ENCODE results near the gene GNB2.
"Not testable (repeated sequence)": the region's sequence is repeated elsewhere in the genome, so short reads cannot be mapped to it uniquely, and the experiment has no call there.

Gene GNB2

DNA sequence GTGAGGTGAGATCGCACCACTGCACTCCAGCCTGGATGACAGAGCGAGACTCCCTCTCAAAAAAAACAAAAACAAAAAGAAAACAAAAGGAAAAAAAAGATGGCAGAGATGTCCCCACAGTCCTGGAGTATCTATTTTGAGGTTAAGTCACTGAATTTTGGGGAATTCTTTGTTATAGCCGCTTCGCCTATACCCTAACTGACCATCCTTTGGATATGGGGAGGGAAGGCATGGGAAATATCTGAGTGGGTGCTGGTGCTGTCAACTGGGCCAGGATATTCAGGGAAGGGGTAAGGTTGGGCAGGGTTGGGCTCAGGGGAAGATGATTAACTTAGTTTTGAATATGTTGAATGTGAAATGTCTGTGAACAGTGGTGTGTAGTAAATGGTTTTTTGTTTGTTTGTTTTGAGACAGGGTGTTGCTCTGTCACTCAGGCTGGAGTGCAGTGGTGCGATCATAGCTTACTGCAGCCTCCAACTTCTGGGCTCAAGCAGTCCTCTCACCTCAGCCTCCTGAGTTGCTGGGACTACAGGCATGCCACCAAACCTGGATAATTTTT is 8.3 kb upstream of the GNB2 start:
- no peak for DNase-seq (ENCODE audit: low spot score)

DNA sequence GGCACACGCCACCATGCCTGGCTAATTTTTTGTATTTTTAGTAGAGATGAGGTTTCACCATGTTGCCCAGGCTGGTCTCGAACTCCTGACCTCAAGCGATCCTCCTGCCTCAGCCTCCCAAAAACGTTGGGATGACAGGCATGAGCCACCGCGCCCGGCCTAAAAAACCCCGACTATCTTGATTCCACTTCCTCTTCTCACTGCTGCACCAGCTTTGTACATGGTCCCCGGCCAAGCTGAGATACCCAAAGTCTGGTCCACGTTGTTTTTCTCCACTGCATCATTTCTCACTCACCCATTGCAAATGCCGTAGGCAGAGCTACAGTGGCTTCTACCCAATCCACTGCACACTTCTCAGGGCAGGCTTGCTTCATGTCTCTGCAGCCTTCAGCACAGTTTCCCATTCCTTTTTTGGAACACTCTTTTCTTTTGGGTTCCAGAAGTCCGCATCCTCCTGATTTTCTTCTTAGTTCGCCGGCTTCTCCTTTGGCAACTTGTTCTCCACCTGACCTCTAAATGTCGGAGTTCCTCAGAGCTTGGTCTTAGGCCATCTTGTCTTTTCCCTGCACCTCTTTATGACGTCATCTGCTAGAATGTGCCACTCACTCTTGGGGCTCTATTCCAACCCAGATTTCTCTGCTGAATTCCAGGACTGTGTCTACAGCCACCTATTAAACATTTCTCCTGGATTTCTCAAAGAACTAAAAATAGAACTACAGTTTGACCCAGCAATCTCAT is 6.0 kb upstream of the GNB2 start:
- DNase-seq (ENCODE audit: low spot score), result no peak

DNA sequence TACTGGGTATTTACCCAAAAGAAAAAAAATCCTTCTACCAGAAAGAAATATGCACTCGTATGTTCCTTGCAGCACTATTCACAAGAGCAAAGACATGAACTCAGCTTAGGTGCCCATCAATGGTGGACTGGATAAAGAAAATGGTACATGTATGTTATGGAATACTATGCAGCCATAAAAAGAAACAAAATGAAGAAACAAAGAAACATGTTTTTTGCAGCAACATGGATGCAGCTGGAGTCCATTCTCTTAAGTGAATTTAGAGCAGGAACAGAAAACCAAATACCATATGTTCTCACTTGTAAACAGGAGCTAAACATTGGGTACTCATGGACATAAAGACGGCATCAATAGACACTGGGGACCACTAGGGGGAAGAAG is 5.5 kb upstream of the GNB2 start:
- no peak for DNase-seq (ENCODE audit: low spot score)

DNA sequence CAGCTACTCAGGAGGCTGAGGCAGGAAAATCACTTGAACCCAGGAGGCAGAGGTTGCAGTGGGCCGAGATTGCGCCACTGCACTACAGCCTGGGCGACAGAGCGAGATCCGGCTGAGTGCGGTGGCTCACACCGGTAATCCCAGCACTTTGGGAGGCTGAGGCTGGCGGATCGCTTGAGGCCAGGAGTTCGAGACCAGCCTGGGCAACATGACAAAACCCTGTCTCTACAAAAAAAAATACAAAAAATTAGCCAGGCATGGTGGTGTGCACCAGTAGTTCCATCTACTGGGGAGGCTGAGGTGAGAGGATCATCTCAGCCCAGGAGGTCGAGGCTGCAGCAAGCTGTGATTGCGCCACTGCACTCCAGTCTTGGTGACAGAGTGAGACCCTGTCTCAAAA is 4.4 kb upstream of the GNB2 start:
- DNase-seq (ENCODE audit: low spot score), result not testable (repeated sequence)

DNA sequence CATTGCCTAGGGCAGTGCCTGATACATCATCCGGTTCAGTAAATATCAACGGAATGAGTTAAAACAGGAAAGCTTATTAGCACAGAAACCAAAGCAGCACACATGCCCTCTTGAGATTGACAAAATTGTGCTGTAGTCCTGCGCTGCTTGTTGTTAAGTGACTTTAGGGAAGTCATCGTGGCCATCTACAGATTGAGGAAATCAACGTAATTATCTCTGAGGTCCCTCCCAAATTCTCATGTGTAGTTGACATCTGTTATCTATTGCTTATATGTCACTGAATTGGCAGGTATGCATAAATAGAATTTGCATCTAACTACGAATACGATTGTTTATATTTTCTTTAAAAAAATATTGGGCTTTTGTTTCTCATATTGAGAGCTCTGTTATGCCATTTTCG is 3.5 kb upstream of the GNB2 start:
- DNase-seq (ENCODE audit: low spot score), result no peak

DNA sequence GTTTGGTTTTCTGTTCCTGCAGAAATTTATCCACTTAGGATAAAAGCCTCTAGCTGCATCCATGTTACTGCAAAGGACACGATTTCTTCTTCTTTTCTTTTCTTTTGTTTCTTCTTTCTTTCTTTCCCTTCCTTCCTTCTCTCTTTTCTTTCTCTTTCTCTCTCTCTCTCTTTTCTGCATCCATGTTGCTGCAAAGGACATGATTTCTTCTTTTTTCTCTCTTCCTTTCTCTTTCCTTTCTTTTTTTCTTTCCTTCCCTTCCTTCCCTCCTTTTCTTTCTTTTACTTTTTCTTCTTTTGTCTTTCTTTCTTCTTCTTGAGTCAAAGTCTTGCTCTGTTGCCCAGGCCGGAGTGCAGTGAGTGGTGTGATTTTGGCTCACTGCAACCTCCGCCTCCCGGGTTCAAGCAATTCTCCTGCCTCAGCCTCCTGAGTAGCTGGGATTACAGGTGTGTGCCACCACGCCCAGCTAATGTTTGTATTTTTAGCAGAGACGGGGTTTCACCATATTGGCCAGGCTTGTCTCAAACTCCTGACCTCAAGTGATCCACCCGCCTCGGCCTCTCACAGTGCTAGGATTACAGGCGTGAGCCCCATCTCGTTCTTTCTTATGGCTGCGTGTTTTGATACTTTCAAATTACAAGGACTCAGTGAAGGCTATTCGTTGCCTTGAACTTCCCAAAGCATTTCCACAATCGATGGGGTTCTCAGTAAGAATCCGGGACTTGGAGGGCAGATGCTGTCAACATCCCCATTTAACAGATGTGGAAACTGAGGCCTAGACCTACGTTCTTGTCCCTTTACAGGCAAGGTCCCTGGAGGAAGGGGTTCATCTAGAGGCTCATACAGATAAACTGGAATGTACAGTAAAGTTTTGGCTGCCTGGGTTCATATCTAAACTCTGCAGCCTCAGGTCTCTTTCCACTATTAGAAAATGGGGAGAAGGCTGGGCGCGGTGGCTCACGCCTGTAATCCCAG is 1.9 kb upstream of the GNB2 start:
- no peak for DNase-seq (ENCODE audit: low spot score)

DNA sequence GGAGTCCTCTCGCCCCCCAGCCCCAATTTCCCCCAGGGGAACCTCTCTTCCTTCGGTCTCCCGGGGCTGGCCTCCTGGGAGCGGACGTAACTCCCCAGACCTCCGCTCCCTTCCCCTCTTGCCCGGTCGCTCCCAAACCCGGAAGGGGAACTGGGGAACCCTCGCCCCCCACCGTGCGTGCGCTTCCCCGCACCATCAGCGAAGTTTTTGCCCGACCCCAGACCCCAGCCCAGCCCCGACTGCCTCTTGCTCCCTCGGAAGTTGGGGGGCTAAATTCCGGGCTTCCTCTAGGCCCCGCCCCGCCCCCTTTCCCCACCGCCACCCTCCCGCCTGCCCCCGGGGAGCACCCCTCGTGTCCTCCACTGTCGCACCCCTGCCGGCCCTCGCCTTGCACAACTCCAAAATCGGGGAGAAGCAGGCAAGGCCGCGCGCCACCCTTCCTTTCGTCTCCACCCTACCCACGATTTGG is 436 bp downstream of the GNB2 start:
- DNase-seq (ENCODE audit: low spot score), result peak; percentile 55

DNA sequence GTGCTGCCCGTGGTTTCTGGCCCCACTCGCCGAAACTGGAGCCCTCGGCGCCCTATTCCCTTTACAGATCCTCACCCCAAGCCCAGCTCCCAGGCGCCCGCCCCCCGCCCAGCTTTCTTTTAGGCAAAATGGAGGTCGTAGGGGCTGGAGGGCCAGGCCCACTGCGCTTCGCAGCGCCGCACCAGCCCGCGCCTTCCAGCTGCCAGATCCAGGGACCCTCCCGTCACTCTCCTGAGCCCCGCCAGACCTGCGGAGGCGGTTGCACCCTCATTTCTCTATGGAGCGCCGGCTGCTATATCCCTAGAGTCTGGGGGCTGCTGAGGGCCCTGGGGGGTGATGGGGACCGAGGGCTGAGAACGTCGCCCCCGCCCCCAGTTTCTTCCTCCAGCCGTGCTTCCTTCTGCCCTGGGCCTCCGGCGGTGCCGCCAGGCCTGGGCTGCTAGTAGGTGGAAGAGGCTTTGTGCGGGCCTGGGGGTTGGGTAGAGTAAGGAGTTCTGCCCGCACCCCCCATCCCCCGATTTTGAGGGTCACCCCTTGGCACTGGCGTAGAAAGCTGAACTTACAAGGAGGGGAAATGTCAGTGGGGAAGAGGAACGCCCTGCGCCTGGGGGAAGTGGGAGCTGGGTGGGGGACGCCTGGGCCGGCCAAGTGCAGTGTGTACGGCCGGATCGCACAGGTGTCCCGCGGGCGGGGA is 1.0 kb downstream of the GNB2 start:
- peak; percentile 53 for DNase-seq (ENCODE audit: low spot score)

DNA sequence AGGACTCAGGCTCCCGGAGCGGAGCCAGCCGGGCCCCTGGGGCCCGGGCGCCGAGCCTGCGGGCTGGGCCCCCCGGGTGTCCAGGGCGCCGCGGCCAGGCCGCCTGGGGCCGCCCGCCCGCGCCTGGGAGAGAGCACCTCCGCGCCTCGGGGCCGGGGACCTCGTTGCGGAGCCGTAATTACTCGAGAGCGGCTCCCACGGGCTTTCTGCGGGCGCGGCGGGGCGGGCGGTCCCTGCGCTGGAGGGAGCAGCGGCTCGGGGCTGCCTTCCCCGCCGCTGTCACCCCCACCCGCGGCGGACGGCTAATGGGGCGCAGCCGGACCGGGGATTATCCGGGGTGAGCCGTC is 1.5 kb downstream of the GNB2 start:
- no peak for DNase-seq (ENCODE audit: low spot score)

DNA sequence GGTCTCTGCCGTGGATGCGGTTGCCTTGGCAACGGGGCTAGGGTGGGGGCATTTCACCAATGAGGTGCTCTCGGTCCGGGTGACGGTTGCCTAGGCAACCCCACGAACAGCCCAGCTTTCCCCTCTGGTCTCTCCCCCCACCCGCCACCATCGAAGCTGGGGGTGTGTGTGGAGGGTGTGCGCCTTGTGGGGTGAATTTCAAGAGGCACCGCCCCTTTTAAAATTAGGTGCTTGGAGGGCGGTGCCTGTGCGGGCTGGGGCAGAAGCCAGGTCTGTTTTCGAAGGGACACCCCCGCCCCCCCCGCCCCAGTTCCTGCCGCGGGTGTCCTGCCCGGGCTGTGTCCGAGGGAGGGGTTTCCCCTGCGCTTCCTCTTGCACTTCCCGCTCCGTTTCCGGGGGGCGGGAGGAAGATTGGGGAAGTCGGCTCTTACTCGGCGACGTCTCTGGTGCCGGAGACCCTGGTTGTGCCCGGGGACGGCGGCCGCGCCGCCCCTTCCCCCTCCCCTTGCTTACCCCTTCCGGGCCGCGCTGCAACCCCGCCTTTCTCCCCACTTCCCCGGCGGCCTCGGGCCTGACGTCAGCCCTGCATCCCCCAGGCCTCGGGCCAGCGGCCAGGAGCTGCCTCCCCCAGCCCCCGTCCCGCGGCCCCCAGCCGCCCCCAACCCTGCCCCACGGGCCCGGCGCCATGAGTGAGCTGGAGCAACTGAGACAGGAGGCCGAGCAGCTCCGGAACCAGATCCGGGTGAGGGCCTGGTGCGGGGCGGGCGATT is 2.2 kb downstream of the GNB2 start:
- peak; percentile 90 for DNase-seq (ENCODE audit: low spot score)

DNA sequence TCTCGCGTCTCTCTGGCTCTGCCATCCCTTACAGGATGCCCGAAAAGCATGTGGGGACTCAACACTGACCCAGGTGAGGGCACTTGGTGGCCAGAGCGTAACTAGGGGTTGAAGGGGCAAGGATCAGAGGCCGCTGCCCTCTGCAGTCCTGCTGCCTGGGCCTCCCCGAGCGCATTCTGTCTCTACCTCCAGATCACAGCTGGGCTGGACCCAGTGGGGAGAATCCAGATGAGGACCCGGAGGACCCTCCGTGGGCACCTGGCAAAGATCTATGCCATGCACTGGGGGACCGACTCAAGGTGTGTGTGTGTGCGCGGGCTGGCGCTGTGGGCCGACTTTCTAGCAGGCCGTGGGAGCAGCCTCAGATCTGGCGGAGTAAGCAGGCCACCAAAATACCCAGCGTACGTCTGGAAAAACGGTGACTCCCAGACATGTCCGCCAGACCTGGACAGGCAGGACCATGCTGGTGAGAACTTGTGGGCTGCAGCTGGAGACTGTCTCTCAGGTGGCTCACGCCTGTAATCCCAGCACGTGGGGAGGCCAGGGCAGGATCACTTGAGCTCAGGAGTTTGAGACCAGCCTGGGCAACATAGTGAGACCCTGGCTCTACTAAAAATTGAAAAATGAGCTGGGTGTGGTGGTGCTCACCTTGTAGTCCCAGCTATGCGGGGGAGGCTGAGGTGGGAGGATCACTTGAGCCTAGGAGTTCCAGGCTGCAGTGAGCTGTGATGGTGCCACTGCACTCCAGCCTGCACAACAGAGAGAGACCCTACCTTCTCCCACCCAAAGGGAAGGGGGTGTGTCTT is 3.2 kb downstream of the GNB2 start:
- DNase-seq (ENCODE audit: low spot score), result no peak

DNA sequence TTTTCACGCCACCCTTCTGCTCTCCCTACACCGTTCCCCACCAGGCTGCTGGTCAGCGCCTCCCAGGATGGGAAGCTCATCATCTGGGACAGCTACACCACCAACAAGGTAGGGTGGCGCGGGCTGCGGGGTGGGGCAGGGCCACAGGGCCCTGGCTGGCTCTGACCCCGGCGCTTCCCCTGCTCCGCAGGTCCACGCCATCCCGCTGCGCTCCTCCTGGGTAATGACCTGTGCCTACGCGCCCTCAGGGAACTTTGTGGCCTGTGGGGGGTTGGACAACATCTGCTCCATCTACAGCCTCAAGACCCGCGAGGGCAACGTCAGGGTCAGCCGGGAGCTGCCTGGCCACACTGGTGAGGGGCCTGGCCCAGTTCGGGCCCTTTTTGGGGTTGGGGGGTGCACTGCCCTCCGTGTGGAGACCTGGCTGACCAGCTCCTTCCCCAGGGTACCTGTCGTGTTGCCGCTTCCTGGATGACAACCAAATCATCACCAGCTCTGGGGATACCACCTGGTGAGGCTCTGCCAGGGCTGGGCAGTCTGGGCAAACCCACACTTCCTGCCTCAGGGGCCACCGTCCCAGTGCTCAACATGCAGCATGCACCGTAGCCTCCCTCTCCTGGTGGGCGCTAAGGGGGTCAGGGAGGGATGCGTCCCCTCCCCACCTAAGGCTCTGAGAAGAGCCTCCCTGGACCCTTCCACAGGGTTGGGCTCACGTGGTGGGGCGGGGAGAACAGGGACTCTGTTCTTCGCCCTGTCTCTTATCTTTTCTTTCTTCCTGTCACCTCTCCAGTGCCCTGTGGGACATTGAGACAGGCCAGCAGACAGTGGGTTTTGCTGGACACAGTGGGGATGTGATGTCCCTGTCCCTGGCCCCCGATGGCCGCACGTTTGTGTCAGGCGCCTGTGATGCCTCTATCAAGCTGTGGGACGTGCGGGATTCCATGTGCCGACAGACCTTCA is 4.0 kb downstream of the GNB2 start:
- no peak for DNase-seq (ENCODE audit: low spot score)

DNA sequence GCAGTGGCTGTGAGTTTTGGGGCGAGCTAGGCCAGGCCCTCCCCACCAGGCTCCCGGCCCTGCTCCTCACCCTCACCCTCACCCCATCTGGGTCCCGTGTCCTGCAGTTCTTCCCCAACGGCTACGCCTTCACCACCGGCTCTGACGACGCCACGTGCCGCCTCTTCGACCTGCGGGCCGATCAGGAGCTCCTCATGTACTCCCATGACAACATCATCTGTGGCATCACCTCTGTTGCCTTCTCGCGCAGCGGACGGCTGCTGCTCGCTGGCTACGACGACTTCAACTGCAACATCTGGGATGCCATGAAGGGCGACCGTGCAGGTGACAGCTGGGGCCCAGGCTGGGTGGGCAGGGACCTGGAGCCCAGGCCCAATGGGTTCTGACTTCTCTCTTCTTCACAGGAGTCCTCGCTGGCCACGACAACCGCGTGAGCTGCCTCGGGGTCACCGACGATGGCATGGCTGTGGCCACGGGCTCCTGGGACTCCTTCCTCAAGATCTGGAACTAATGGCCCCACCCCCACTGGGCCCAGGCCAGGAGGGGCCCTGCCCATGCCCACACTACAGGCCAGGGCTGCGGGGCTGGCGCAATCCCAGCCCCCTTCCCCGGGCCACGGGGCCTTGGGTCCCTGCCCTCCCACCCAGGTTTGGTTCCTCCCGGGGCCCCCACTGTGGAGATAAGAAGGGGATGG is 4.9 kb downstream of the GNB2 start:
- no peak for DNase-seq (ENCODE audit: low spot score)

DNA sequence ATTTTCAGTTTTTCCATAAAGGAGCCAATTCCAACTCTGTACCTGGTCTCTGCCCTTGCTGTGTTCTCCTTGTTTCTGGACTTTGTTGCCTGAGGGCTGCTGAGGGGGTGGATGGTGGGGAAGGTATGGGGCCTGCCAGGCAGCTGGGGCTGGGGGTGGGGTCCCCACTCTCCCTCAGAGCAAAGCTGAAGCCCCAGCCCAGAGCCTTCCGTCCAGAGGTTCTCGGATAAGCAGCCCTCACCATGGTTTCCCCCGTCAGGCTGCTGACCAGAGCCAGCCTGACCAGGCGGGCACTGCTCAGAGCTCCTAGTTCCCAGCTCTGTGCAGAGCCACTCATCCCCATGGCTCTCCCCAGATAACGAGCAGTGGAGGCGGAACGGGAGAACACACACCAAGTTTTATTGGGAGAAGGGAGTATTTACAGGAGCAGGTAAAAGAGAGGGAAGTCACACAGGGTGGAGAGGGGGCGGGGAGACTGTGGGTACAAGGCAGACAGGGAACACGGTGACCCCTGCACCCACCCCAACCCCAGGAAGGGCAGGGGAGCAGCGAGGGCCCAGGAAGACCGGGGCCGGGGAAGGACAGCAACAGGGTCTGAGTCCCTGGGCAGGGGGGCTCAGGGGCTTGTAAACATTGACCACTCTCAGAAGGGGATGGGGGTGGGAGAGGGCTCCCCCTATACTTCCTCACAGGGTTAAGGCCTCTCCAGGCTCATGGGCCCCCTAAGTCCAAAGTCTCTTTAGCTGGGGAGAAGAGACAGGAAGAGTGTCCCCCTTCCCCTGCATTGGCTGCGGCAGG is 5.8 kb downstream of the GNB2 start:
- DNase-seq (ENCODE audit: low spot score), result no peak

DNA sequence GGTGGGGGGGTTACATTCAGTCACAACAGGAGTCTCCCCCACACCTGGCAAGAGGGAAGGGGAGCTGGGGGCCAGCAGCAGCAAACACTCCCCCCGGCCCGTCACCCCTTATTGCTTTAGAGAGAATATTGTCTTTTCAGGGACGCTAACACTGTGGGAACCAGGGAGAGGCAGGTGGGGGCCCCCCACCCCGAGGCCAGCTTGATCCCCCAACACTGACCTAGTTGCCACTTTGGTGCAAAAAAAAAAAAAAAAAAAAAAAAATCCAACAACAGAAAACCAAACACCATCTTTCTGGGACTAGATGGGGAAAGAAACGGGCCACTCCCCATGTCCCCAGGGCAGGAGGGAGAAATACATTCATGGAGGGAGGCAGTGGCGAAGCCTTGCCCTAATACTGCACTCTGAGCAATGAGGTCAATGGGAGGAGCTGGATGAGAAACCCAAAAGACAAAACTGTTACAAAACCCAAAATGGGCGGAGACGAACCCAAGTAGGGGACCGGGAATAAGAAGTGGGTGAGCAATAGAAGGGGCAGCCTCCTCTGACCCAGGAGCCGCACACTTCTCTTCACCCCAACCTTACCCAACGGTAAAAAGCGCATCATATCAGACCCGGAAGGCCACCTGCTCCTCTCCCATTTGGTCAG is 6.5 kb downstream of the GNB2 start:
- DNase-seq (ENCODE audit: low spot score), result peak; percentile 46

DNA sequence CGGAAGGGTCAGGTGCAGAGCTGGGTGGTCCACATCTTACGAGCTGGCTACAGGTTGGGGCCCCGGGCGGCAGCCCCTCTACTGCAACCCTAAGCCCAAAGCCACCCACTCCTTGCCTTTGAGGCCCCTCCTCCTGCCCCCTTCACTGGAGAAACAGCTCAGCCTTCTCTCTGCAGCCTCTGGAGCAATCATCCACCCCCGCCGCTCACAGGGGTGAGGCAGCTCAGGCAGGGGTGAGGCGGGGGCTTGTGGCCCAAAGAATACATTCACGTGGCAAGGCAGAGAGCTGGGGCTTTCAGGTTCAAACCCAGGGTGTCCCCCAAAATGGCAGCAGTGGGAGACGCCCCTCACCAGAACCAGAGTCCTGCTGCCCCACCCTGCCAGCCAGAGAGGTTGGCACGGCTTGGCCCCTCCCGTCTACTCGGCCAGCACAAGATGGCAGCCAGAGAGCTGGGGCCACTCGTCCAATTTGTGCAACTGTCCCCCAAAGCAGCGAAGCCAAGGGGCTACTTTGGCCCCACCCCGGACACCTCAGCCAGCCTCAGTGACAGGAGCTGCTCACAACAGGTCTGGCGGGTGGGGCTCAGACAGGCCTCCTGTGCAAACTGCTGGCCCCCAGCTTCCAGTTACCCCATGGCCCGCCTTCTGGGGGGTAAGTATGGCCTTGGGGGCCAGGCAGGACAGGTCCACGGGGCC is 7.2 kb downstream of the GNB2 start:
- DNase-seq (ENCODE audit: low spot score), result no peak

Data from RKO (cell line).